ENCODE data around the gene CPPED1. TPM values are rescaled to one million over a fixed set of nuclear protein-coding genes. Genes with fewer than 3 reads are reported as not detected.

Gene CPPED1
- total RNA-seq, 1 donor from 2014 or later: 7.7 TPM

DNA sequence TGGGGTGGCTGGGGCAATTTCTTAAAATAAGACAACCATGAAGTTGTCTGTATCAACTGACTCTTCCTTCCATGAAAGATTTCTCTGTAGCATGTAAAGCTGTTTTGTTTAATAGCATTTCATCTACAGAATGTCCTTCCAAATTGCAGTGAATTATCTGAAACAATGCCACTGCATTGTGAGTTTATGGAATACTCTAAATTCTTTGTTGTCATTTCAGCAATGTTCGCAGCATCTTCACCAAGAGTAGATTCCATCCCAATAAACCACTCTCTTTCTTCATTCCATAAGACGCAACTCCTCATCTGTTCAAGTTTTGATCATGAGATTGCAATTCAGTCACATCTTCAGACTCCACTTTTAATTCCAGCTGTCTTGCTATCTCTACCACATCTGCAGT is 54.6 kb downstream of the CPPED1 start:
- no peak overlapping the region for H3K27ac Mint-ChIP-seq
- TF ChIP-seq, protein P1, sequence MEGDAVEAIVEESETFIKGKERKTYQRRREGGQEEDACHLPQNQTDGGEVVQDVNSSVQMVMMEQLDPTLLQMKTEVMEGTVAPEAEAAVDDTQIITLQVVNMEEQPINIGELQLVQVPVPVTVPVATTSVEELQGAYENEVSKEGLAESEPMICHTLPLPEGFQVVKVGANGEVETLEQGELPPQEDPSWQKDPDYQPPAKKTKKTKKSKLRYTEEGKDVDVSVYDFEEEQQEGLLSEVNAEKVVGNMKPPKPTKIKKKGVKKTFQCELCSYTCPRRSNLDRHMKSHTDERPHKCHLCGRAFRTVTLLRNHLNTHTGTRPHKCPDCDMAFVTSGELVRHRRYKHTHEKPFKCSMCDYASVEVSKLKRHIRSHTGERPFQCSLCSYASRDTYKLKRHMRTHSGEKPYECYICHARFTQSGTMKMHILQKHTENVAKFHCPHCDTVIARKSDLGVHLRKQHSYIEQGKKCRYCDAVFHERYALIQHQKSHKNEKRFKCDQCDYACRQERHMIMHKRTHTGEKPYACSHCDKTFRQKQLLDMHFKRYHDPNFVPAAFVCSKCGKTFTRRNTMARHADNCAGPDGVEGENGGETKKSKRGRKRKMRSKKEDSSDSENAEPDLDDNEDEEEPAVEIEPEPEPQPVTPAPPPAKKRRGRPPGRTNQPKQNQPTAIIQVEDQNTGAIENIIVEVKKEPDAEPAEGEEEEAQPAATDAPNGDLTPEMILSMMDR (IDR thresholded peaks at IDR 0.05; ENCODE audit: unreplicated experiment): no peak
- no peaks in the 10 kb centered on the region for H3K27me3 Mint-ChIP-seq (ENCODE audit: low read depth)
- H3K4me1 Mint-ChIP-seq: peaks cover 3% of the 10 kb centered on the region
- H3K4me3 Mint-ChIP-seq: no peak overlapping the region
- peaks cover 12% of the 10 kb centered on the region for H3K9me3 Mint-ChIP-seq
- DNase-seq (ENCODE audit: low spot score in 2 of 2, unreplicated experiment in 2 of 2): no peak
- peaks cover 8% of the 10 kb centered on the region for H3K36me3 Mint-ChIP-seq

DNA sequence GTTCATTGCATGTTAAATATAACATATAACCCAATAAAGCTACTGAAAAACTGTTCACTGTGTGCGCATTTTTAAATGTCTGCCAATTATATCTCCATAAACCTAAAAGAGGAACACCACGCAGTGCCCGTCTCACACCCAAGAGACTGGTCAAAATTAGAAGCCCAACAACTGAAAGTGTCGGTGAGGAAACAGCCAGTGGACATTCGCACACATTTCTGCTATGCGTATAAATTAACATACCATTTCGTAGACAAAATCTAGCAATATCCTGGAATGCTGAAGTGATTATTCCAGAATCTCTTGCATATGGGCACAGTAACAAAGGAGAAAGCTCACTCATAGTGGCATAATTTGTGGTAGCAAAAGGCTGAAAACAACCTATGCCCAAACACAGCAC is 55.9 kb downstream of the CPPED1 start:
- peaks cover 17% of the 10 kb centered on the region for H3K9me3 Mint-ChIP-seq
- H3K36me3 Mint-ChIP-seq: peaks cover 12% of the 10 kb centered on the region
- no peak overlapping the region for H3K4me3 Mint-ChIP-seq
- H3K27ac Mint-ChIP-seq: no peak overlapping the region
- TF ChIP-seq, protein P1 (IDR thresholded peaks at IDR 0.05; ENCODE audit: unreplicated experiment): no peak
- no peaks in the 10 kb centered on the region for H3K27me3 Mint-ChIP-seq (ENCODE audit: low read depth)
- peaks cover 3% of the 10 kb centered on the region for H3K4me1 Mint-ChIP-seq
- no peak for DNase-seq (ENCODE audit: low spot score in 2 of 2, unreplicated experiment in 2 of 2)

DNA sequence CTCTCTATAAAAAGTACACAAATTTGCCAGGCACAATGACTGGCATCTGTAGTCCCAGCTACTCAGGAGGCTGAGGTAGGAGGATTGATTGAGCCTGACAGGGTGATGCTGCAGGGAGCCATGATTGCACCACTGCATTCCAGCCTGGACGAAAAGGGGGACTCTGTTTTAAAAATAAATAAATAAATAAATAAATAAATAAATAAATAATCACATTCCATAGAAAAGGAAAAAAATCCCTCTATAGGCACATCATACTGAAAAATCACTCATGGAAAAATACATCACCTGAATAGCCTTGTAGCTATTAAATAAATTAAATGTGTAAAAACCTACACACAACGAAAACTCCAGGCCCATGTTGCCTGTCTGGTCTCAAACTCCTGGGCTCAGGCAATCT is 56.4 kb downstream of the CPPED1 start:
- DNase-seq (ENCODE audit: low spot score in 2 of 2, unreplicated experiment in 2 of 2): no peak
- TF ChIP-seq, protein P1 (IDR thresholded peaks at IDR 0.05; ENCODE audit: unreplicated experiment): no peak
- H3K9me3 Mint-ChIP-seq: peaks cover 17% of the 10 kb centered on the region
- H3K27ac Mint-ChIP-seq: no peak overlapping the region
- no peaks in the 10 kb centered on the region for H3K27me3 Mint-ChIP-seq (ENCODE audit: low read depth)
- H3K4me3 Mint-ChIP-seq: no peak overlapping the region
- H3K36me3 Mint-ChIP-seq: peaks cover 12% of the 10 kb centered on the region
- peaks cover 2% of the 10 kb centered on the region for H3K4me1 Mint-ChIP-seq

DNA sequence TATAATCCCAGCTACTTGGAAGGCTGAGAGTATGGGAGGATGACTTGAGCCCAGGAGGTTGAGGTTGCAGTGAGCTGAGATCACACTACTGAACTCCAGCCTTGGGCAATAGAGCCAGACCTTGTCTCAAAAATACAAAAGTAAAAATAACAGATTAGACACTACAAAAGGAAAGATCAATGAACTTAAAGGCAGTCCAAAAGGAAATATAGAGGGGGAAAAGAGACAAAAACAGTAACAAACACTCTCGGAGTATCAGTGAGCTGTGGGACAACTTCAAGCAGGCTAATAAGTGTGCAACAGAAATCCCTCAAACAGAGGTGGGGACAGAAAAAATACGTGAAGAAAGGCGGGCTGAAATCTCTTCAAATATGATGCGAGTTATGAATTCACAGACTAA is 58.8 kb downstream of the CPPED1 start:
- no peak for DNase-seq (ENCODE audit: low spot score in 2 of 2, unreplicated experiment in 2 of 2)
- TF ChIP-seq, protein P1 (IDR thresholded peaks at IDR 0.05; ENCODE audit: unreplicated experiment): no peak
- H3K27ac Mint-ChIP-seq: no peak overlapping the region
- no peaks in the 10 kb centered on the region for H3K4me1 Mint-ChIP-seq
- no peak overlapping the region for H3K4me3 Mint-ChIP-seq
- peaks cover 17% of the 10 kb centered on the region for H3K9me3 Mint-ChIP-seq
- no peaks in the 10 kb centered on the region for H3K27me3 Mint-ChIP-seq (ENCODE audit: low read depth)
- peaks cover 12% of the 10 kb centered on the region for H3K36me3 Mint-ChIP-seq

DNA sequence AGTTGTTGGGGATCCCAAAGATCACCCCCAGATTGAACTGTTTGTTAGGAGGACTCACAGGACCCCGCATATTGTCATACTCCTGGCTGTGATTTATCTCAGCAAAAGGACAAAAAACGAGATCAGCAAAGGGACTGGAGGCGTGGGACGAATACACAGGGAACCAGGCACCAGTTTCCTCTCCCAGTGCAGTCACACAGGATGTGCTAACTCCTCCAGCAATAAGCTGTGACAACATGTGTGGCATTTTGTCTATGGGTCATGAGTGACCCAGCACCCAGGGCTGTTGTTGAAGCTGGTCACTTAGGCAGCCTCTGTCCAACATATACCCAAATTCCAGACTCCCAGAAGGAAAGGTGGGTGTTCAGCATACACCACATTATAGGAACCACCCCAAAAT is 60.9 kb downstream of the CPPED1 start:
- H3K36me3 Mint-ChIP-seq: peaks cover 12% of the 10 kb centered on the region
- H3K27me3 Mint-ChIP-seq (ENCODE audit: low read depth): no peaks in the 10 kb centered on the region
- no peak for DNase-seq (ENCODE audit: low spot score in 2 of 2, unreplicated experiment in 2 of 2)
- peaks cover 20% of the 10 kb centered on the region for H3K9me3 Mint-ChIP-seq
- no peak overlapping the region for H3K27ac Mint-ChIP-seq
- H3K4me3 Mint-ChIP-seq: no peak overlapping the region
- TF ChIP-seq, protein P1 (IDR thresholded peaks at IDR 0.05; ENCODE audit: unreplicated experiment): no peak
- H3K4me1 Mint-ChIP-seq: peaks cover 1% of the 10 kb centered on the region

Measured in mesothelial cell of epicardium (in vitro differentiated cells).